NCI-H1694 (cell line): ENCODE measurements around the gene GPR89A.
"Not testable (repeated sequence)": the region's sequence is repeated elsewhere in the genome, so short reads cannot be mapped to it uniquely, and the experiment has no call there.

Experiments used
- DNase-seq: peaks from one replicate; lab custom pipeline; 2025; lab: John Stamatoyannopoulos, UW

GPR89A gene

GRCh38 chr1:145686078-145686477 is 78.3 kb downstream of the GPR89A start:
- not testable (repeated sequence) for DNase-seq

GRCh38 chr1:145688328-145688727 is 80.5 kb downstream of the GPR89A start:
- DNase-seq: no peak

GRCh38 chr1:145688924-145689323 is 81.1 kb downstream of the GPR89A start:
- no peak for DNase-seq

DNA sequence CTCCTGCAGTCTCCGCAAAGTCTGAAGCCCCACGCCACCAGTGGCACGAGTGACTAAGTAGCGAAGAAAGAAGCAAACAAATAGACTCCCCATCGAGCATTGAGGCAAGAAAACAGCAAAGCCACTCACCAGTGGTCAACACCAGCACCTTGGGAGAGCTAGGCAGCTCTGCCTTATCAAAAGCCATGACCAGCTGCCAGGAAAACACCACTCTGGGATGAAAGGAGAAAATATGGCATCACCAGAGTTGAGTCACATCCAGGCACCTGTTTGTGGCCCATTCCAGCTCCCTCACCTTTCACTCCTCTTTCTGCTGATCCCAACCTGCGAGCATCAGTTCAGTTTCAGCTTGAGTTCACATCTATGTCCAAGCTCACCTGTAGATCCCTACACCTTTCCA is 82.1 kb downstream of the GPR89A start:
- no peak for DNase-seq

DNA sequence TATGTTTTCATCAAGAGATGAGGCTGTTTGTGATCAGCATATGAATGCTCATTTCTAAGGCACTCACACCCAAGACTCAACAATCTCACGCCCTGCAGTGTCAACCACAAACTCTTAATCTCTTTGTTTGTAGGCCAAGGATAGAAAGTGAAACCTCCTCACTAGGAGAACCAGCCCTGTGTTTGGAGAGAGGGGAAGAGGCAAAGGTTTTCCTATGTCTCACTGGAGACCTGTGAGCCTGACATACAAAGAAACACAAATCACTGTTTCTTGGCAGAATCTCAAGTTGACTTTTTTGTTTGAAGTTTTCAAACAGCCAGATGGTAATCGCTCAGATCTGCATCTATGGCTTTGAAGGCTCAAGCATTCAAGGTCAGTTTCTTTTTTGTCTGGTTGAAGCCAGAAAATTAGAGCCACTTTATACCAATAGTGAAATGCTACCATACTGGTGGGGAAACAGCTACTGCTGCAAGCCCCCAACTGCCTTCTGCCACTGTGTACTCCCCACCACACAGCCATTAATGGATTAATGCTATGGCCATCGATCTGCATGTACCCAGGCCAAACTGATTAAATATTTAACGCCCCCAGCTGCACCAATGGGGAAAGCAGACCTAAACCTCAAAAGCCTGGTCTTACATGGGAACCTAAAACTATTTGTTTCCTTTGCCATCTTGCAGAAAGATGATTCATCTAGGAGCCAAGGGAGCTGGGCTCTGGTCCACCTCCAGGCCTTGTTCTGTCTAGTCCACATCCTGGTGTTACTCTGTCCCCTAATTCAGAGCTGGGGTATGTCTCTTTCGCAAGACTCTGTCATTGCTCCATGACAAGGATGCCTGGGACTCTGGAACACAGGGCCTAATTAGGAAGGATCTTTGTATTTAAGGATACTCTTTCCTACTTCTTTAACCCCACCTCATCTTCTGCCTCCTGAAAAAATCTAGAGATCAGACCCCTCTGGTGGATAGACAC is 83.1 kb downstream of the GPR89A start:
- no peak for DNase-seq

- DNase-seq: no peak
Measured at GRCh38 chr1:145692785-145693443, 85.1 kb downstream of the GPR89A start.

- no peak for DNase-seq
Measured at GRCh38 chr1:145695821-145696629, 88.2 kb downstream of the GPR89A start.

- DNase-seq: no peak
Measured at GRCh38 chr1:145696630-145696960, 88.8 kb downstream of the GPR89A start.

DNA sequence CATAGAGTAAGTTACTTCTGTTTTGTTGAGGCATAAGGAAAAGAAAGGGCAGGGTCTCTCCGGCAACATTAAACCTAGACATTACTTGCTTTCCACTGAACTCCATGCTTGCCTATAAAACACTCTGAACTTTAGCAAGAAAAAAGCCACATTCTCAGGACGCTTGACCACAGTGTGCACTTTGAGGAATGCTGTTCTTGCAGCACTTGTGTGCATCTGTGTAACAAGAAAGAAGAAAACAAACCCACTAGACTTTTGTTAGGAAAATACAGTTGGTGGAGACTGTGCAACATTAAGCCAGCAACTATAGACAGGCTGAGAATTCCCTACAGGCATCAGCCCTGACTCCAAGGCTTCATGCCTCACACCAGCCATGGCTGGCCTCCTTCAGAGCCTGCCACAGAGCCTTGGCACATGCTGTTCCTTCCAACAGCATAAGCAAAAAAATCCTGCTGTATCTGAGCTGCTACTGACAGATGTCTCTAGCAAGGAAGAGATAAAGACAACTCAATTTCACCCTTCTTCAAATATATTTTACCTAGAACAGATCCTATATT is 93.6 kb downstream of the GPR89A start:
- DNase-seq: no peak

DNA sequence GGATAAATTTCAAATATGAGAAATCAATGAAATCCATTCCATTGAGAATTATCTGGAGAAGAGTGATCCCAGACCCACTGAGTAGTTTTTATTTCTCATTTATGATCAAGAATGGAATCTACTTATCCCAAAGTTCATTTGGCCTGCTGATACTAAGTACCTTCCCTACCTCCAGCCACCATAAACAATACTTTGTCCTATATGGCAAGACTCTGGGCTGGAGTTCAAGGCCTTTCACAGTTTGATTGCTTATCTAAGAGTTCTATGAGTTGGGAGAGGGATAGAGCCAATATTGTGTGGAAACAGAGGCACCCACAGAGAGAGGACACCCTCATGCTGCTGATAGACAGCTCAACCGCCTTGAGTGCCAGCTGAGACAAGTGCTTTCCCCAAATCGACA is 94.3 kb downstream of the GPR89A start:
- DNase-seq: no peak

- DNase-seq: no peak
Measured at GRCh38 chr1:145702826-145703225, 95.0 kb downstream of the GPR89A start.

DNA sequence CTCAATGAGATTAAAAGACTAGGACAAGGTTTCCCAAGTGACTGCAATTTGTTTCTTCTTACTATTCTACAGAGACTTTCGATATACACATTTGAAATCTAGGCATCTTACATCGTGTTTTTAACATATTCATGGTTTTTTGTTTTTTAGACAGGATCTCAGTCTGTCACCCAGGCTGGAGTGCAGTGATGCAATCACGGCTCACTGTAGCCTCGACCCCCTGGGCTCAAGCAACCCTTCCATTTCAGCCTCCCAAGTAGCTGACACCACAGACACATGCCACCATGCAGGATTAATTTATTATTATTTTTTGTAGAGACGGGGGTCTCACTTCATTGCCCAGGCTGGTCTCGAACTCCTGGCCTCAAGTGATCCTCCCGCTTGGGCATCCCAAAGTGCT is 97.8 kb downstream of the GPR89A start:
- no peak for DNase-seq

- DNase-seq: no peak
Measured at GRCh38 chr1:145706086-145706664, 98.4 kb downstream of the GPR89A start.

- DNase-seq: no peak
Measured at GRCh38 chr1:145707183-145707867, 99.5 kb downstream of the GPR89A start, which contains the start of gene PDZK1. Gene PDZK1 (minus strand): TSS chr1:145707368. CDS start chr1:145688021, 19,347 bp downstream.

DNA sequence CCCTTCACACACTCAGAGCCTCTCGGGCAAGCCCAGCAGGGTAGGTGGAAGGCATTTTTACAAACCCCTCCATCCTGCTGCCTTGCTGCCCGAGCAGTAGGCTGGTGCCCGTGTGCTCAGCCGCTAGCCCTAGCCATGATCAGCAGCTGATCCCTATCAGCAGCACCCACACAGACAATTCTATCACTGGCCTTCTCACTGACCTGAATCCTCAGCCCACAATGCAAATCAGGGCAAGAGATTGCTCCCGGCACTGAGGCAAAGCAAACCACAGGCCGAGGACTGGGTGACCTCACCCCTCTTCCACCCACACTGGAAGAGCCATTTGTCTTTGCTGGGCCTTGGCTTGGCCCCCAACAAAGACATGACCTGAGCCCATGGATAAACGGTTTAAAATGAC is 100.3 kb downstream of the GPR89A start:
- no peak for DNase-seq

DNA sequence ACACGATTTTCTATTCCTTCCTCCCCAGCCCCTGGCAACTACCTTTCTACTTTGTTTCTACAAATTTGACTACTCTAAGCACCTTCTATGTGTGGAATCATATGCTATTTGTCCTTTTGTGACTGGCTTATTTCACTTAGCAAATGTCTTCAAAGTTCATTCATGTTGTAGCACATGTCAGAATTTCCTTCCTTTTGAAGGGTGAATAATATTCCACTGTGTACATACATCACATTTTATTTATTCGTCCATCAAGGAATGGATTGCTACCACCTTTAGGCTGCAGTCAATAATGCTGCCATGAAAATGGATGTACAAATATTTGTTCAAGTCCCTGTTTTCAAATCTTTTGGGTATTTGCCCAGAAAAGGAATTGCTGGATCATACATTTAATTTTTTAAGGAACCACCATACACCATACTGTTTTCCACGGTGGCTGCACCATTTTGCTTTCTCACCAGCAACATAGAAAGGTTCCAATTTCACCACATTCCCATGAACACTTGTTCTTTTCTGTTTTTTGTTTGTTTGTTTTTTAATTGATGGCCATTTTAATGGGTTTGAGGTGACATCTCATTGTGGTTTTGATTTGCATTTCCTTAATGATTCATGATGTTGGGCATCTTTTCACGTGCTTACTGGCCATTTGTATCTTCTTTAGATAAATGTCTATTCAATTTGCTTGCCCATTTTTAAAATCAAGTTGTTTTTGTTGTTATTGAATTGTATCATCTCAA is 102.7 kb downstream of the GPR89A start:
- DNase-seq: no peak

GRCh38 chr1:145711213-145711651 is 103.4 kb downstream of the GPR89A start:
- DNase-seq: no peak

- DNase-seq: no peak
Measured at GRCh38 chr1:145714524-145715111, 106.8 kb downstream of the GPR89A start.

GRCh38 chr1:145716641-145717345 is 109.0 kb downstream of the GPR89A start:
- DNase-seq: no peak
